Activated T-cell treated with anti-CD3 and anti-CD28 coated beads, Interleukin-2, amount 50 U/mL, for 24 hours (primary cell): ENCODE results near the gene NKD1.
"Not testable (repeated sequence)": the region's sequence is repeated elsewhere in the genome, so short reads cannot be mapped to it uniquely, and the experiment has no call there.

Experiments used
- DNase-seq: peaks from one replicate; pipeline ENCODE4 v3.0.0-alpha.2; 2020
- H3K27ac Mint-ChIP-seq: 2 replicates; pipeline ENCODE4 v1.8.0; 2020; ENCODE audit warnings: mild to moderate bottlenecking, mixed read lengths
- H3K27me3 Mint-ChIP-seq: 2 replicates; pipeline ENCODE4 v1.8.0; 2020; ENCODE audit warnings: mixed read lengths
- H3K36me3 Mint-ChIP-seq: 2 replicates; pipeline ENCODE4 v1.8.0; 2020; ENCODE audit warnings: low read depth, mixed read lengths
- H3K4me1 Mint-ChIP-seq: 2 replicates; pipeline ENCODE4 v1.8.0; 2020; ENCODE audit warnings: low read depth, mixed read lengths
- H3K4me3 Mint-ChIP-seq: 2 replicates; pipeline ENCODE4 v1.8.0; 2020; ENCODE audit warnings: mild to moderate bottlenecking, moderate library complexity, mixed read lengths
- H3K9me3 Mint-ChIP-seq: 2 replicates; pipeline ENCODE4 v1.8.0; 2020; ENCODE audit warnings: mixed read lengths

Gene NKD1

DNA sequence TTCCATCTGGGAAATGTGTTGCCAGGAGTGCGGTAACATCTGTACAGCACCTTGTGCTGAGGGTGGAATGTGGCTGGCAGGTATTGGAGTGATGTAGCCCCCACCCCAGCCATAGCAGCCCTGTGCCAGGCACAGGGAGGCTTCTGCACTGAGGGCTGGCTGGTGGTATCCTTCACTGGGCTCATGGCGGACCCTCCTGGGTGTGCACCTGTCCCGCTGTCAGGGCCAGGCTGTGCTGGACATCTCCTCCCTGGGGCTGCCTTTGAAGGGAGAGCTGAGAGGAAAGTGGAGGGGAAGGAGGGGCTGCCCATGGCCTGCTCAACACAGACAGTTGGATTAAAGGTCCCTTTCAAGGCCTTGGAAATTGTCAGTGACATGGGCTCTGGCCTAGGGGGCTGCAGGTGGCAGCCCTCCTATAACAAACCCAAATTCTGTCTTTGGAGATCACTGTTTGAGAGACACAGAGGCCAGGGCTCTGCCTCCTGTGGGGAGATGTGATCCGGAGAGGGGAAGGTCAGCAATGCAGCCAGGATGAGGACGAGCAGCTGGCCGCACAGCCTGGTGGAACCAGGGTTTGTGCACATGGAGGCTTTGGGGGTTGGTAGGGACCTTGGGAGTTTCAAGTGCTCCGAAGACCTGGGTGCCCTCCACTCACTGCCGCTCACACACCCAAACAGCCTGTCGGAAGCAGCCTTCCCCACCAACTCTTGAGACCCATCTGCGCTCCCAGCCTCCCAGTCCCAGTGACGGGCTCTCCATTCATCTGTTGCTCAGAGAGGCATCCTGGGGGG lies 22.8 kb downstream of the NKD1 start:
- Mint-ChIP-seq H3K27me3 (no peaks in the 10 kb centered on the region), H3K27ac (no peak overlapping the region), H3K36me3 (no peaks in the 10 kb centered on the region), H3K9me3 (no peaks in the 10 kb centered on the region), H3K4me1 (peaks cover 9% of the 10 kb centered on the region), H3K4me3 (no peak overlapping the region)
- no peak for DNase-seq

DNA sequence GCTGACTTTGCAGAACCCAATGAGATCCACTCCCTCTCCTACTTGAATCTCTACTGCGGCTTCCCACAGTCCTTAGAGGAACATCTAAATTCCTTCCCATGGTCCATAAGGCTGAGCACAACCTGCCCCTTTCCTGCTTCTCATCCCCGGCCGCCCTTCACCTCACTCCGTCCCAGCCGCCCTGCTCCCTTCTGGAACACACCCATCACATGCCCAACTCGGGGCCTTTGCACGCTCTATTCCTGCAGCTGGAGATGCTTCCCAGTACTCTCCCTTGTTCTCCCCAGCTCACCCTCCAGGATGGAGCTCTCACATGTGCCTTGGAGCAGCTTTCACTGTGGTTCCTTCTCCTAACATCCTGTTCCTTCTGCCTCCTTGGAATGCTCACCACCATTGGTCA lies 23.6 kb downstream of the NKD1 start:
- Mint-ChIP-seq H3K27me3 (no peaks in the 10 kb centered on the region), H3K4me3 (no peak overlapping the region), H3K9me3 (no peaks in the 10 kb centered on the region), H3K27ac (peak overlapping the region; percentile 5), H3K4me1 (peaks cover 9% of the 10 kb centered on the region), H3K36me3 (no peaks in the 10 kb centered on the region)
- no peak for DNase-seq

DNA sequence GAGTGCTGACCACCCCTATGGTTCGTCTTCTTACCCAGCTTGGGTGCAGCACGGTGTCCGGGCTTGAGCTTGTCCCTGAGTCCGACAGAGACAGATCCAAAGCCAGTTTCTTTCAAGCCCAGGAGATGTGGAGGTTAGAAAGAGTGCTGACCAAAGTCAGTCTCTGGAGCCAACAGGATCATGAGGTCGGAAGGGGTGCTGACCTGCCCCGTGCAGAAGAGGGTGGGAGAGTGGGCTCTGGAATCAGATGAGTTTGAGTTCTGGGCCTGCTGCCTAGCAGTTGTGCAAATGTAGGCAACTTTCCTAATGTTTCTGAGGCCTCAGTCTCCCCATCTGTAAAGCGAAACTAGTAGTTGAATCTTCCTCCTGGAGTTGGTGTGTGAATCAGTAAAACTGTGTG lies 24.5 kb downstream of the NKD1 start:
- Mint-ChIP-seq H3K27ac (no peak overlapping the region), H3K27me3 (no peaks in the 10 kb centered on the region), H3K4me3 (no peak overlapping the region)

DNA sequence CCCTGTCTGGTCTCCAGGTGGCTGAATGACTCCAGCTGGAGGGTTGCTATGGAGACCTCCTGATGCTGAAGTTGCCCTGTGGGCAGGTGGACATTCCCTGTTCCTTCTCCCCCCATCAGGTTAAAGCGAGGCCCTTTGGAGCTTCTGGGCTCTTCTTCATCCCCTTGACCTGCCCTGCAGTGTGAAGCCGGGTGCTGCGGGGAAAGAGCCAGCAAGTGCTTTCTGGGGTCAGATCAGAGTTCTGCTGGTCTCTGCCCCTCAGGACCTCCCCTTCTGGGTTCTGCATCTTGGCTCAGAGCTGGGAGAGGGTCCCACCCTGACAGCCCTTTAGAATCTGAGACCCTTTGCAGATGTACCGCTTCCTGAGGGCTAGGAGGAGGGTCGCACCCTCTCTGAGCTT lies 25.1 kb downstream of the NKD1 start:
- H3K27me3 Mint-ChIP-seq, result no peaks in the 10 kb centered on the region
- no peak overlapping the region for H3K27ac Mint-ChIP-seq
- H3K36me3 Mint-ChIP-seq, result no peaks in the 10 kb centered on the region
- peaks cover 5% of the 10 kb centered on the region for H3K4me1 Mint-ChIP-seq
- H3K4me3 Mint-ChIP-seq, result no peak overlapping the region
- no peaks in the 10 kb centered on the region for H3K9me3 Mint-ChIP-seq
- no peak for DNase-seq

More for the DNA sequence above, 24.5 kb downstream of the NKD1 start:
- Mint-ChIP-seq H3K4me1 (peaks cover 6% of the 10 kb centered on the region), H3K36me3 (no peaks in the 10 kb centered on the region), H3K9me3 (no peaks in the 10 kb centered on the region)
- no peak for DNase-seq

DNA sequence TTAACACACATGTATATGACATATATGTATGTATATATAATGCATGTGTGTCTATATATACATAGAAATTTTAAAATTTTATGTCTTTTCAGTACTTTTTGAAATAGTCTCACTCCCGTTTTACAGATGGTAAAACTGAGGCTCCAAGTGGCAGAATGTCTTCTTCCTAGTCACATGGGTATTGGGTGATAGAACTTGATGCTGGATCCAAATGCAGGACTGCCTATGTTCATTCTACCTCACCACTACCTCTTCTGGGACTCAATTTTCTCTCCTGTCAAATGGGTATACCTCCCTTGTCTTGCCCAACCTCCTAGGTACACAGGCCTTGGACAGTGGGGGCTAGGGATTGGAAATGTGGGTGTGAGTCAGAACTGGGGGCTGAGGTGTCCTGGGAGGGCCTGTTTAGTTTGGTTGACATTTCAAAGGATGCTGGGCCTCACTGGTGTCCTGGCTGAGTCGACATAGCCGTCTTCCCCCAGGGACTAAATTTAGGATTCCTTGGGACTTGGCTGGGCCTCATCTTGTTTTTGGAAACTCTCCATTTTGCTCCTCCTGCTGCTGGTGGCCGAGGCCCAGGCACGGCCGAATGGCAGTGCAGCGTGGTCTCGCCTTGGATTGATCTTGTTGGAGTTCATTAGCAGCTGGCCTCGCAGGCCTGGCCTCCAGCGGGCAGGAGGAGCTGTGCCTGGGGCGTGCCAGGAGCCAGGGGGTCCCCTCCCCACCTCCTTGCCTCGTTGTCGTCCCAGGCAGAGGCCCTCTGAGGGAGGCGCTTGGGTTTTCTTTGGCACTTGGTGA lies 25.9 kb downstream of the NKD1 start:
- Mint-ChIP-seq H3K9me3 (no peaks in the 10 kb centered on the region), H3K4me3 (no peak overlapping the region), H3K27ac (no peak overlapping the region), H3K4me1 (peaks cover 5% of the 10 kb centered on the region), H3K27me3 (no peaks in the 10 kb centered on the region), H3K36me3 (no peaks in the 10 kb centered on the region)
- no peak for DNase-seq

DNA sequence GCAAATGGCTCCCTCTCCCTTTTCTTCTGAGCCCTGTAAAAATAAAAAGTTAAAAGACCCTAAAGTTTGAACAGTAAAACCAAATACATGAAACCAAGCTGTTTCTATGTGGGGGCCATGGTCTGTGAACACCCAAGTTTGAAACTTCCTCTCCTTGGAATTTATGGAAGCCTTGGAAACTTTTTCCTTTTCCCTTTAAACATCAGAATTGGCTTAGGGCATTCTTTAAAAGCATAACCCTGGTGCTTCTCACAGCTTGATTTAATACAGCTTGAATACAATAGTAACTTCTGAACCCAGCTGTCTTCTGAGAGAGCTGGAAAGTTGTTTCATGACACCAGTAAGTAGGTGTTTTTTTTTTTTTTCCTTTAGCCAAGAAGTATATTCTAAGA lies 26.5 kb downstream of the NKD1 start:
- Mint-ChIP-seq H3K4me1 (peaks cover 5% of the 10 kb centered on the region), H3K27me3 (no peaks in the 10 kb centered on the region), H3K27ac (no peak overlapping the region), H3K9me3 (no peaks in the 10 kb centered on the region), H3K4me3 (no peak overlapping the region), H3K36me3 (no peaks in the 10 kb centered on the region)
- no peak for DNase-seq

DNA sequence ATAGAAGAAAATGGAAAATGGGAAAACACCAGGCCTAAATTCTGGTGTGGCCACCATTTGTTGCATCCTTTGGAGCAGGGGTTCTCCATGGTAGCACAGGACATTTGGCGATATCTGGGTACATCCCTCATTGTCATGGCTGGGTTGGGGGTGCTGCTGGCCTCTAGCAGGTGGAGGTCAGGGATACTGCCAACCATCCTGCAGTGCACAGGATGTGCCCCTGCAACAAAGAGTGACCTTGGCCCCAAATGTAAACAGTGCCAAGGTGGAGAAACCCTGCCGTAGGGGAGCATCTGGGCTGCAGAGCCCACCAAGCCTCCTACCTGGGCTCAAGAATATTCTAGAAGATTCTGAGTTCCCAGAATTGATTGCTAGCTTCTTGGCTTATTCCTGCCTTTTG lies 27.5 kb downstream of the NKD1 start:
- H3K36me3 Mint-ChIP-seq, result no peaks in the 10 kb centered on the region
- H3K27ac Mint-ChIP-seq, result no peak overlapping the region
- peaks cover 5% of the 10 kb centered on the region for H3K4me1 Mint-ChIP-seq
- no peak for DNase-seq
- no peak overlapping the region for H3K4me3 Mint-ChIP-seq
- H3K9me3 Mint-ChIP-seq, result no peaks in the 10 kb centered on the region
- no peaks in the 10 kb centered on the region for H3K27me3 Mint-ChIP-seq

DNA sequence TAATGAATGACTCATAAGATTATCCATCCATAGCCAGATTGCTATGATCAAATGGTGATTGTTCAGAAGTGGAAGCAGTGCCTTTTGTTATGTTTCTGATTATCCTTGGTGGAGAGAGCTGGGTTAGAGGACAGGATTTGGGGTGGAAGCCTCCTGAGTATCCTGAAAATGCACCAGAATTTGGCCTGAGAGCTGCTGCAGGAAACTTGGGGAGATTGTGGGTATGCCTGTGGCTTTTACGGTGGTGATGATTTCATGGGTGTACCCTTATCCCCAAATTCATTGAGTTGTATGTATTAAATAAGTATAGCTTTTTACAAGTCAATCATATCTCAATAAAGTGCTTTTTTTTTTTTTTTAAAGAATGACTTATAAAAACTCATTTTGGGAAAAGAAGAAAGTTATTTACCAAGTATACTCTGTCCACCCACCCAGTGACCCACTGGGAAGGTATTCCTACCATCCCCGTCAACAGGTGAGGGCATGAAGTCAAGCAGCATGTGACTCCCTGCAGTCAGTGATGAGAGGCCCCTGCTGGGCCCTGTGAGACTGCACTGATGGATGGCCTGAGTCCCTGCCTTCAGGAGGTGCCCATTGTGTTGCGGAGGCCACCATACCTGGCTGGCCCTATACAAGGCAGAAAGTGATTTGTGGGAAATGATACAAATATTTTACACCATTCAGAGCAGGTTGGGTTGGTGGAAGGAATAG lies 28.4 kb downstream of the NKD1 start:
- Mint-ChIP-seq H3K27me3 (no peaks in the 10 kb centered on the region), H3K27ac (no peak overlapping the region), H3K4me1 (peaks cover 5% of the 10 kb centered on the region), H3K4me3 (no peak overlapping the region), H3K36me3 (no peaks in the 10 kb centered on the region), H3K9me3 (no peaks in the 10 kb centered on the region)
- no peak for DNase-seq

DNA sequence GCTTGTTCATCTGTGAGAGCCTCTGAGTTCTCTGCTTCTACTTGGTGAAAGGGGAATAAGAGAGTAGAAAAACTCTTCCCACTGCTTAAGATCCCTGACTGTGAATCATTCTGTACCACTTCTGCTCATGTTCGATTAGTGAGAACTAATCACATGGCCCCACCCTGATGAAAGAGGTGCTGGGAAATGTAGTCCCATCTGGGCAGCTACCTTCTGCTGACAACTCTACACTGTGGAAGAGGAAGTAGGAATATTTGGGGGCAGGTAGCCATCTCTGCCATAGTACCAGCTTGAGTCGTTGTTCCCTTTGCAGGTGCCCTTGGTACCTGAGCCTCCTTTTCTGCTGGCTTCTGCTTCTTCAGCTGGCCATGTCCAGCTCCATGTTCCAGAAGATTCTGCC lies 29.9 kb downstream of the NKD1 start:
- Mint-ChIP-seq H3K36me3 (no peaks in the 10 kb centered on the region), H3K27me3 (no peaks in the 10 kb centered on the region), H3K4me1 (peaks cover 5% of the 10 kb centered on the region), H3K9me3 (no peaks in the 10 kb centered on the region), H3K27ac (no peak overlapping the region), H3K4me3 (no peak overlapping the region)
- DNase-seq, result no peak

DNA sequence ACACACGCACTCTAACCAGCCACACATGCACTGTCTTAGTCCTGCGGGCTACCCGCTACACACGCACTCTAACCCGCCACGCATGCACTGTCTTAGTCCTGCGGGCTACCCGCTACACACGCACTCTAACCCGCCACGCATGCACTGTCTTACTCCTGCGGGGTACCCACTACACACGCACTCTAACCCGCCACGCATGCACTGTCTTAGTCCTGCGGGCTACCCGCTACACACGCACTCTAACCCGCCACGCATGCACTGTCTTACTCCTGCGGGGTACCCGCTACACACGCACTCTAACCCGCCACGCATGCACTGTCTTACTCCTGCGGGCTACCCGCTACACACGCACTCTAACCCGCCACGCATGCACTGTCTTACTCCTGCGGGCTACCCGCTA lies 31.2 kb downstream of the NKD1 start:
- H3K4me1 Mint-ChIP-seq, result peaks cover 16% of the 10 kb centered on the region
- H3K9me3 Mint-ChIP-seq, H3K4me3 Mint-ChIP-seq, H3K27ac Mint-ChIP-seq, H3K27me3 Mint-ChIP-seq, H3K36me3 Mint-ChIP-seq, DNase-seq: not testable (repeated sequence)

DNA sequence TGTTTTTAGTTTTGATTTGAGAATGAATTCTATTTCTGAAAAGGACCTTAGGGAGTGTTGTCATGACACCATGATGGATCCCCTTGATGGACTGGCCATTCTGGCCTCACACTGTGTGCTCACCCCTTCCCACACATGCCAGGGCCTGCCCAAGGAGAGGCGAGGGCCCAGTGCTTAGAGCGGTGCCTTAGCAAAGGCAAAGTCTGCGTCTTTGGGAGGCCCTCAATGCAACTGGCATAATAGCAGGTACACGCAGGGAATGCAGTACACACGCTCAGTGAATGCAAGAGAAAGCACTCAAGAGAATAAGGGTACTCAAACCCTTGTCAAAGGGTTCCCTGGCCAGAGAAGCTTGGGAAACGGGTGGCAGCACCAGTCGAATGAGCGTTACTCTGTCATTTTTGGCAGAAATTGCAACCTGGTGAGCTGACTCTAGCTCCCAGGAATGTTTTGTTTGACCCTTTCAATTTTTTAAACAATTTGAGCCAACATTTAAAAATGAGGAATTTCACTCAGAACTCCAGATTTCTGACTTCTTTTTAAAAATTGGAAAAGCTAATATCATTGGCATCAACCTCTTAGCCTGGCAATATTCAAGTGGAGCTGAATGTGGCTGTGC lies 32.1 kb downstream of the NKD1 start:
- H3K4me3 Mint-ChIP-seq, result no peak overlapping the region
- H3K9me3 Mint-ChIP-seq, result no peaks in the 10 kb centered on the region
- H3K4me1 Mint-ChIP-seq, result peaks cover 21% of the 10 kb centered on the region
- H3K27me3 Mint-ChIP-seq, result no peaks in the 10 kb centered on the region
- DNase-seq, result no peak
- H3K27ac Mint-ChIP-seq, result no peak overlapping the region
- no peaks in the 10 kb centered on the region for H3K36me3 Mint-ChIP-seq

DNA sequence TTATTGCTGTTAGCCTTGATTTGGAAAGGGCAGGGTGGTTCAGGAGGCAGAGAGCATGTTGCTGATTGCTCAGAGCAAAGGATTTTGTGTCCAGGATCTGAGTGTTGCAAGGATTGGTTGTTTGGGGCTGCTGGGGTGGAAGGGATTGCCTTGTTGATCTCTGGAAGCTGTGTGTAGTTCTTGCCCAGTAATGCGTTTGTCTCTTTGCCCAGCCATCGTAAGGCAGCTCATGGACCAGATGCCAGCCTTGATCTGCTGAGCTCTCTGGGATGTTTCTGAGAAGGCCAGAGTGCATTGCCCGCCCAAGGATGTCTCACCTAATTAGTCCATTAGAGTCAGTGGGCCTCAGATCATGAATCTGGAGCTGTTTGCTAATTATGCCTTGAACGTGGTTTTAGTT lies 33.6 kb downstream of the NKD1 start:
- no peak overlapping the region for H3K27ac Mint-ChIP-seq
- H3K9me3 Mint-ChIP-seq, result no peaks in the 10 kb centered on the region
- no peak overlapping the region for H3K4me3 Mint-ChIP-seq
- H3K27me3 Mint-ChIP-seq, result no peaks in the 10 kb centered on the region
- H3K36me3 Mint-ChIP-seq, result no peaks in the 10 kb centered on the region
- no peak for DNase-seq
- peaks cover 21% of the 10 kb centered on the region for H3K4me1 Mint-ChIP-seq

DNA sequence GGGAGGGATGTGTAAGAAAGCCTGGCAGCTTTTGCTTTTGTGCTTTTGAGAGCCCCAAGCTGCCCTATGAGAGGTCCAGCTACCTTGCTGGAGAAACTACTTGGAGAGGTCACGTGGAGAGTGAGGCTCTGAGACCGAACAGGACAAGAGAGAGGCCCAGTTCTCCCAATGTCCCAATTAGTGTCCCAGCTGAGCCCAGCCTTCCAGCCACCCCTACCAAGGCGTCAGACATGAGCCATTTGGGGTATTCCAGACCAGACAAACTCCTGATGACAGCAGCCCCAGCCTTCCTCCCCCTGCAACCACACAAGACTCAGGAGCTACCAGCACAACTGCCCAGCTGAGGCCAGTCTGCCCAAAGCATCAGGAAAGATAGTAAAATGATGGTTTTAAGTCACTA lies 35.0 kb downstream of the NKD1 start:
- Mint-ChIP-seq H3K36me3 (no peaks in the 10 kb centered on the region), H3K9me3 (no peaks in the 10 kb centered on the region), H3K27ac (peak overlapping the region; percentile 62), H3K4me1 (peaks cover 18% of the 10 kb centered on the region), H3K27me3 (no peaks in the 10 kb centered on the region), H3K4me3 (no peak overlapping the region)
- DNase-seq, result no peak

DNA sequence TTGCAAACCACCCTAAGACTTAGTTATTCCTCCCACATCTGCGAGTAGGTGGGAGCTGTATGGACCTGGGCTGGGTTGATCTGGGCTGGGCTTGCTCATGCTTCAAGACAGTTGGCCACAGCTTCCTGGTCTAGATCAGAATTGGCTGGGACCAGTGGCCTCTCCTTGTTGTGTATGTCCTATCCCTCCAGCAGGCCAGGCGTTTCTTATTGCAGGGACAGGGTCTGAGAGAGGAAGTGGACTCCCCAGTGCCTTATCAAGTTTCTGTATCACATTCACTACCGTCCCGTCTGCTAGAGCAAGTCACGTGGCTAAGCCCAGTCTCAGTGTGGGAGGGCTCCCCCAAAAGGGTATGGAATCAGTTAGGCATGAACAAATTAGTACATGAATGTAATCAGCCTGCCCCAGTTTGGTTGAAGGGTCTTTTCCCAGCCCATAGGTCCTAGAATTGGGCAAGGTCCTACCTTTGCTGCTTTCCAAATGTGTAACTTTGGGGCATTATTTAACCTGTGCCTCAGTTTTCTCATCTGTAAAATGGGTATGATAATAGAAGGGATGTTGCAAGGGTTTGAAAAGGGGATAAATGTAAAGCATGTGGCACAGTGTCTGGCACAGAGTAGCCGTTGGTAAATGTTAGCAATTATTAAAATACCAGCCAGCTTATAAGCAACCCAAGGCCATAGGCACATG lies 36.0 kb downstream of the NKD1 start:
- peaks cover 25% of the 10 kb centered on the region for H3K4me1 Mint-ChIP-seq
- H3K36me3 Mint-ChIP-seq, result no peaks in the 10 kb centered on the region
- no peaks in the 10 kb centered on the region for H3K9me3 Mint-ChIP-seq
- H3K27ac Mint-ChIP-seq, result peak overlapping the region; percentile 22
- H3K4me3 Mint-ChIP-seq, result no peak overlapping the region
- no peak for DNase-seq
- no peaks in the 10 kb centered on the region for H3K27me3 Mint-ChIP-seq
